ENCODE data around the gene AXDND1.
"Not testable (repeated sequence)": the region's sequence is repeated elsewhere in the genome, so short reads cannot be mapped to it uniquely, and the experiment has no call there.

AXDND1 gene

DNA sequence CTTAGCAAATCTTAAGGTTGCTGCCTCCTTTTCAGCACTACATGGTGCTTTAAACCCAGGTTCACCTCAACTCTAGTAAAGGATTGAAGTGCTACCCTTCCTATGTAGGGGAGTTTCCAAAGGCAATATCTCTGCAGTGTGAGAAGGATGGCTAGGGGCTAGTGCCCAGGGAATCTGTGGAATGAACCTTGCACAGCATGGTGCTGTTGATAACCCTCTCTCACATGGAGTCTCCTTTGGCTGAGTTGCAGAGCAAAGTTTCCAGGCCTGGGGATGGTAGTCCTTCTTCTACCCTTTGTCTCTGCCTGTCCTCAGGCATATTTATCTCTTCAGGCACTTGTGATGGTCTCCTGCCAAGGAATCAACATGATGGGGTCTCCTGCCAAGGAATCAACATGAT, 59.4 kb downstream of the AXDND1 start:
- no peak overlapping the region for H3K27ac ChIP-seq (ENCODE audit: low read depth, low read length, severe bottlenecking)
- H3K36me3 ChIP-seq (ENCODE audit: control insufficient read depth, insufficient read depth, low read length) = no peaks in the 10 kb centered on the region
- H3K4me3 ChIP-seq (ENCODE audit: extremely low read depth, insufficient read depth, low read length, poor library complexity, severe bottlenecking) = no peak overlapping the region
- no peaks in the 10 kb centered on the region for H3K4me1 ChIP-seq (ENCODE audit: control insufficient read depth, insufficient read depth, low read length, poor library complexity, severe bottlenecking)
- H3K9me3 ChIP-seq (ENCODE audit: control insufficient read depth, low read length) = no peaks in the 10 kb centered on the region

- no peak overlapping the region for H3K4me3 ChIP-seq (ENCODE audit: extremely low read depth, insufficient read depth, low read length, poor library complexity, severe bottlenecking)
- WGBS, 2 experiments (ENCODE audit: insufficient coverage in 2 of 2) = 74 to 83% methylated on average over 4 to 6 of the region's 7 CpGs
- H3K4me1 ChIP-seq (ENCODE audit: control insufficient read depth, insufficient read depth, low read length, poor library complexity, severe bottlenecking) = no peaks in the 10 kb centered on the region
- H3K36me3 ChIP-seq (ENCODE audit: control insufficient read depth, insufficient read depth, low read length) = no peaks in the 10 kb centered on the region
- H3K27ac ChIP-seq (ENCODE audit: low read depth, low read length, severe bottlenecking) = no peak overlapping the region
- H3K9me3 ChIP-seq (ENCODE audit: control insufficient read depth, low read length) = no peaks in the 10 kb centered on the region
Observed at GRCh38 chr1:179437171-179437570, 71.4 kb downstream of the AXDND1 start.

DNA sequence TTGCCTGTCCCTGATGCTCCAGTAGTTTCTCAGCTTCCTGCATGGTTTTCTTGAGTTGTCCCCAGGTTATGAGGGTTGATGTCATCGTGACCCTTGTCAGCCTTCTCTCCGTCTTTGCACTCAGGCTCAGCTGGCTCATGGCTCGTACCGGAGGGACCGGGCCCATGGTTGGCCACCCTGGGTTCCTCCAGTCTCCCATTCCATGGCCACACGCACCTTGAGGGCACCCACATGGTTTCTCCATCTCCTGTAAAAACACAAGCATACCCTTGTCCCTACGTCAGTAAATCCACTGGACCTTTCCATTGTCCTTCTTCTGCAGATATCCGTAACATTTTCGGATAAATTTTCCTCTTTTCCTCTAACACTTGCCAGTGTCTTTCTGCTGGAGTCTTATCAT, 73.9 kb downstream of the AXDND1 start:
- not testable (repeated sequence) for H3K4me1 ChIP-seq (ENCODE audit: control insufficient read depth, insufficient read depth, low read length, poor library complexity, severe bottlenecking); H3K27ac ChIP-seq (ENCODE audit: low read depth, low read length, severe bottlenecking); H3K36me3 ChIP-seq (ENCODE audit: control insufficient read depth, insufficient read depth, low read length); H3K9me3 ChIP-seq (ENCODE audit: control insufficient read depth, low read length); H3K4me3 ChIP-seq (ENCODE audit: extremely low read depth, insufficient read depth, low read length, poor library complexity, severe bottlenecking)
- WGBS, 2 experiments (ENCODE audit: insufficient coverage in 2 of 2) = 89 to 94% methylated on average over 7 to 8 of the region's 9 CpGs

DNA sequence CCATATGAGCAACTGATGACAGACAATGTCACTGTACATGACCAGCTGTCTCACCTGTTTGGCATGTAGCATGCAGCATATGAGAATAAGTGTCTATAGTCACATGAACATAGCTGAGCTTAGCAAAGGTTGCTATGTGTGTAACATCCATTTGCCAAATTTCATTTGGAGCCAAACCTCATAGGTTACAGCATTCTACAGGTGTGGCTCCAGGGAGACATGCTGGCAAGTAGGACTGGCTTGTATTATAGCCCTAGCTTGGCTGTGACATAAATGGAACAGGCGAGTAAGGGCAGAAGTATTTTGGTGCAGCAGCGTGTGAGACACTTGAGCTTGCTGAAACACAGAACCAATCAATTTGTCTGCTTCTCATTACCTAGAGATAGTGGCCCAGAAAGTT, 74.5 kb downstream of the AXDND1 start:
- H3K4me3 ChIP-seq (ENCODE audit: extremely low read depth, insufficient read depth, low read length, poor library complexity, severe bottlenecking); H3K27ac ChIP-seq (ENCODE audit: low read depth, low read length, severe bottlenecking); H3K9me3 ChIP-seq (ENCODE audit: control insufficient read depth, low read length); H3K4me1 ChIP-seq (ENCODE audit: control insufficient read depth, insufficient read depth, low read length, poor library complexity, severe bottlenecking); H3K36me3 ChIP-seq (ENCODE audit: control insufficient read depth, insufficient read depth, low read length): not testable (repeated sequence)
- WGBS, 2 experiments (ENCODE audit: insufficient coverage in 2 of 2) = 89 to 100% methylated on average over 2 of the region's 2 CpGs

- H3K27ac ChIP-seq (ENCODE audit: low read depth, low read length, severe bottlenecking) = no peak overlapping the region
- no peaks in the 10 kb centered on the region for H3K36me3 ChIP-seq (ENCODE audit: control insufficient read depth, insufficient read depth, low read length)
- WGBS, 2 experiments (ENCODE audit: insufficient coverage in 2 of 2) = 87 to 91% methylated on average over 6 to 7 of the region's 7 CpGs
- H3K4me3 ChIP-seq (ENCODE audit: extremely low read depth, insufficient read depth, low read length, poor library complexity, severe bottlenecking) = no peak overlapping the region
- no peaks in the 10 kb centered on the region for H3K9me3 ChIP-seq (ENCODE audit: control insufficient read depth, low read length)
- no peaks in the 10 kb centered on the region for H3K4me1 ChIP-seq (ENCODE audit: control insufficient read depth, insufficient read depth, low read length, poor library complexity, severe bottlenecking)
Observed at GRCh38 chr1:179440971-179441370, 75.2 kb downstream of the AXDND1 start.

DNA sequence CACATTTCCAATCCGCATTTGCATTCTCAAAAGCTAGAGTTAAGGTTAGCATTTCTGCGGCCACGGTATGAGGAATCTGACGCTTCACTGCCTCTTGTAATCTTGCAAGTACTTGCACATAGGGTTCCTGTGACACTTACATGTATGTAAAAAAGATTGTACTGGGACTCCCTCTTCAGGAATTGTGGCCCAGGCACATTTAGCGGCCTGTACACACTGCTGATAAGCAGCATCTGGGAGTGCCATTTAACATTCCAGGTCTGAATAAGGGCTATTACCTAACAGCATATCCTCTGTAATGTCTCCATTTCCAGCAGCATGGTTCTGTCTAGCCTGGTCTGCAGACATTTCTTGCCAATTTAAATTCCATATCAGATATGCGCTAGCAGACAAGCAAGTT, 75.7 kb downstream of the AXDND1 start:
- 77 to 80% methylated on average over 6 of the region's 6 CpGs for WGBS, 2 experiments (ENCODE audit: insufficient coverage in 2 of 2)

DNA sequence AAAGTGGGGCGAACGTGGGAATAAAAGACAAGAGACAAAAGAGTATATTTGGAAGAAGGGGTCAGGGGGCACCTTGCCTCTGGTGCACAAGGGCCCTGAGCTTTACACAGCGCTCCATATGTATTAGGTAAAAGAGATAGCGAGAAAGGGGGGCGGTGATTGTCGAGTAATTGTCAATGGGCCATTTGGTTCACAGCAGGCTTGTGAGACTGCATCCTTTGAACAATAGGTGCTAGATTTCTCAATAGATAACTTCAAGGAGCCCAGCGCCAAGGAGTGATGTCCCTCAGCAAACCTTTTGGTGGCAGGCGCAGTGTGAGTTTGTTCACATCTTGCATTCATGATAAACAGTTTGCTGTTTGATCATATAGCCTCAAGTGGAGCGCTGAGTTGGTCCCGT, 77.1 kb downstream of the AXDND1 start:
- H3K36me3 ChIP-seq (ENCODE audit: control insufficient read depth, insufficient read depth, low read length); H3K27ac ChIP-seq (ENCODE audit: low read depth, low read length, severe bottlenecking); H3K4me1 ChIP-seq (ENCODE audit: control insufficient read depth, insufficient read depth, low read length, poor library complexity, severe bottlenecking); H3K9me3 ChIP-seq (ENCODE audit: control insufficient read depth, low read length); H3K4me3 ChIP-seq (ENCODE audit: extremely low read depth, insufficient read depth, low read length, poor library complexity, severe bottlenecking): not testable (repeated sequence)
- 69 to 77% methylated on average over 8 of the region's 10 CpGs for WGBS, 2 experiments (ENCODE audit: insufficient coverage in 2 of 2)

More for the DNA sequence above, 75.7 kb downstream of the AXDND1 start:
- H3K4me3 ChIP-seq (ENCODE audit: extremely low read depth, insufficient read depth, low read length, poor library complexity, severe bottlenecking) = no peak overlapping the region
- no peaks in the 10 kb centered on the region for H3K36me3 ChIP-seq (ENCODE audit: control insufficient read depth, insufficient read depth, low read length)
- no peaks in the 10 kb centered on the region for H3K4me1 ChIP-seq (ENCODE audit: control insufficient read depth, insufficient read depth, low read length, poor library complexity, severe bottlenecking)
- no peaks in the 10 kb centered on the region for H3K9me3 ChIP-seq (ENCODE audit: control insufficient read depth, low read length)
- no peak overlapping the region for H3K27ac ChIP-seq (ENCODE audit: low read depth, low read length, severe bottlenecking)

GRCh38 chr1:179445593-179445992, 79.8 kb downstream of the AXDND1 start:
- Histone ChIP-seq H3K4me1 (ENCODE audit: control insufficient read depth, insufficient read depth, low read length, poor library complexity, severe bottlenecking) (no peaks in the 10 kb centered on the region), H3K27ac (ENCODE audit: low read depth, low read length, severe bottlenecking) (no peak overlapping the region), H3K9me3 (ENCODE audit: control insufficient read depth, low read length) (no peaks in the 10 kb centered on the region), H3K36me3 (ENCODE audit: control insufficient read depth, insufficient read depth, low read length) (no peaks in the 10 kb centered on the region), H3K4me3 (ENCODE audit: extremely low read depth, insufficient read depth, low read length, poor library complexity, severe bottlenecking) (no peak overlapping the region)

DNA sequence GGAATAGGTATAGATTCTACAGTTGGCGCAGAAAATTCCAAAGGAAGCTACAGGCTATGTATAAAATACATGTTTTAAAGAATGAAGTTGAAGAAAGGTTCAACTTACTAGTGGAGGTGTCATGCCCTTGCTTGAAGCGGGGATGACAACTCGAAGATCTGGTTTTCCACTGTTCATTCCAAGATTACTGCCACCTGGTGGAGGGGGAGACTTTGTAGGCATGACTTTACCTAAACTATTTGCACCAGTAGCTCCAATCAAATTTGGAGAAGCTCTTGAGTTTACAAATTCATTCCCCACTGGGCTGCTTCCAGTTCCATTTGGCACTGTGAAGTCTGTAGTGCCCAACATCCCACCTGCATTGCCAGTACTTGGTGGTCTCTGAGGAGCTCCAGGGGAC, 81.7 kb downstream of the AXDND1 start:
- WGBS, 2 experiments (ENCODE audit: insufficient coverage in 2 of 2) = 100% methylated on average over 1 to 2 of the region's 3 CpGs
- Histone ChIP-seq H3K27ac (ENCODE audit: low read depth, low read length, severe bottlenecking) (no peak overlapping the region), H3K4me1 (ENCODE audit: control insufficient read depth, insufficient read depth, low read length, poor library complexity, severe bottlenecking) (no peaks in the 10 kb centered on the region)

DNA sequence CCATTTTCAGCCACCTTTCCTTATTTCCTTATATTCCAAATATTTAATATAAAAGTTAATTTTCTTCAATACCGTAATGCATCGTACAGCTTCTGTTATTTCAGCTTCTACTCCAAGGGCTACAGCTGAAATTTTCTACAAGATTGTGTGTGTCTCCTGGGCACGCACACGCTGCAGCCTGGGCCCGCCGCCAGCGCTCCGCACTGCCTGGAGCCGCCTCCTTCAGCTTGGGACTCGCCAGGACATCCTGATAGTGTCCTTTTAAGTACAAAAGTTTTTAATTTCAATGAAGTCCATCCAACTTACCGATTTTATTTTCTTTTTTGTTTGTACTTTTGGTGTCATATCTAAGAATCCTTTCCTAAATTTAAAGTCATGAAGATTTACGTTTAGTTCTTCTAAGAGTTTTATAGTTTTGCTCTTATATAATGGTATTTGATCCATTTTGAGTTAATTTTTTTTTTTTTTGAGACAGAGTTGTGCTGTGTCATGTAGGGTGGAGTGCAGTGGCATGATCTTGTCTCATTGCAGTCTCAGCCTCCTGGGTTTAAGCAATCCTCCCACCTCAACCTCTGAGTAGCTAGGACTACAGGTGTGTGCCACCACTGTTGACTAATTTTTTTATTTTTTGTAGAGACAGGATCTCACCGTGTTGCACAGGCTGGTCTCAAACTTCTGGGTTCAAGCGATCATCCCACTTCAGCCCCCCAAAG, 82.8 kb downstream of the AXDND1 start:
- H3K9me3 ChIP-seq (ENCODE audit: control insufficient read depth, low read length) = no peaks in the 10 kb centered on the region
- no peak overlapping the region for H3K27ac ChIP-seq (ENCODE audit: low read depth, low read length, severe bottlenecking)
- H3K4me1 ChIP-seq (ENCODE audit: control insufficient read depth, insufficient read depth, low read length, poor library complexity, severe bottlenecking) = no peaks in the 10 kb centered on the region
- H3K4me3 ChIP-seq (ENCODE audit: extremely low read depth, insufficient read depth, low read length, poor library complexity, severe bottlenecking) = no peak overlapping the region
- WGBS, 2 experiments (ENCODE audit: insufficient coverage in 2 of 2) = 91 to 98% methylated on average over 9 to 12 of the region's 14 CpGs
- H3K36me3 ChIP-seq (ENCODE audit: control insufficient read depth, insufficient read depth, low read length) = no peaks in the 10 kb centered on the region

More for the DNA sequence above, 81.7 kb downstream of the AXDND1 start:
- Histone ChIP-seq H3K36me3 (ENCODE audit: control insufficient read depth, insufficient read depth, low read length) (no peaks in the 10 kb centered on the region), H3K4me3 (ENCODE audit: extremely low read depth, insufficient read depth, low read length, poor library complexity, severe bottlenecking) (no peak overlapping the region), H3K9me3 (ENCODE audit: control insufficient read depth, low read length) (no peaks in the 10 kb centered on the region)

DNA sequence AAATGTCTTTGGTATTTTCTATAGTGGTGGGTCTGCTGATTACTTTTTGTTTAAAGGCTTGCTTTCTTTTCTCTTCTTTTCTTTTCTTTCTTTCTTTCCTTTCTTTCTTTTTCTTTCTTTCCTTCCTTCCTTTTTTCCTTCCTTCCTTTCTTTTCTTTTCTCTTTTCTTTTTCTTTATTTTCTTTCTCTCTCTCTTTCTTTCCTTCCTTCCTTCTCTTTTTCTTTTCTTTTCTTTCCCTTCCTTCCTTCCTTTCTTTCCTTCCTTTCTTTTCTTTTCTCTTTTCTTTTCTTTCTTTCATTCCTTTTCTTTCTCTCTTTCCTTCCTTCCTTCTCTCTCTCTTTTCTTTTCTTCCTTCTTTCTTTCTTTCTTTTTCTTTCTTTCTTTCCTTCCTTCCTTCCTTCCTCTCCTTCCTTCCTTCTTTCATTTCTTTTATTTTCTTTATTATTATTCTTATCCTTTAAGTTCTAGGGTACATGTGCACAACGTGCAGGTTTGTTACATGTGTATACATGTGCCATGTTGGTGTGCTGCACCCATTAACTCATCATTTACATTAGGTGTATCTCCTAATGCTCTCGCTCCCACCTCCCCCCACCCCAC, 93.9 kb downstream of the AXDND1 start:
- H3K4me3 ChIP-seq (ENCODE audit: extremely low read depth, insufficient read depth, low read length, poor library complexity, severe bottlenecking); H3K9me3 ChIP-seq (ENCODE audit: control insufficient read depth, low read length); H3K36me3 ChIP-seq (ENCODE audit: control insufficient read depth, insufficient read depth, low read length); H3K4me1 ChIP-seq (ENCODE audit: control insufficient read depth, insufficient read depth, low read length, poor library complexity, severe bottlenecking); H3K27ac ChIP-seq (ENCODE audit: low read depth, low read length, severe bottlenecking): not testable (repeated sequence)
- WGBS, 2 experiments (ENCODE audit: insufficient coverage in 2 of 2) = no CpG with 5 or more reads among the region's 2 CpGs

Measured in mesodermal cell (in vitro differentiated cells).